ENCODE data around the gene COPS4.
"Not testable (repeated sequence)": the region's sequence is repeated elsewhere in the genome, so short reads cannot be mapped to it uniquely, and the experiment has no call there.

COPS4 gene

GRCh38 chr4:83083925-83084475 lies 49.0 kb downstream of the COPS4 start:
- DNase-seq (ENCODE audit: insufficient read length, low spot score) (no peak), FAIRE-seq (no peak)
- no peak for TF ChIP-seq POLR2A (IDR thresholded peaks at IDR 0.05; ENCODE audit: low read depth, low read length)

- not testable (repeated sequence) for FAIRE-seq; DNase-seq (ENCODE audit: insufficient read length, low spot score)
Observed at GRCh38 chr4:83084956-83085355, 50.0 kb downstream of the COPS4 start.

- FAIRE-seq (no peak), DNase-seq (ENCODE audit: insufficient read length, low spot score) (no peak)
- no peak for TF ChIP-seq POLR2A (IDR thresholded peaks at IDR 0.05; ENCODE audit: low read depth, low read length)
Observed at GRCh38 chr4:83089410-83090157, 54.6 kb downstream of the COPS4 start.

- TF ChIP-seq POLR2A (IDR thresholded peaks at IDR 0.05; ENCODE audit: low read depth, low read length) = no peak
- no peak for FAIRE-seq
- no peak for DNase-seq (ENCODE audit: insufficient read length, low spot score)
Observed at GRCh38 chr4:83093060-83093640, 58.2 kb downstream of the COPS4 start.

- no peak for FAIRE-seq
- TF ChIP-seq POLR2A (IDR thresholded peaks at IDR 0.05; ENCODE audit: low read depth, low read length) = no peak
- no peak for DNase-seq (ENCODE audit: insufficient read length, low spot score)
Observed at GRCh38 chr4:83096397-83096796, 61.4 kb downstream of the COPS4 start.

- TF ChIP-seq POLR2A (IDR thresholded peaks at IDR 0.05; ENCODE audit: low read depth, low read length) = no peak
- DNase-seq (ENCODE audit: insufficient read length, low spot score) = no peak
- FAIRE-seq = no peak
Observed at GRCh38 chr4:83104991-83105390, 70.0 kb downstream of the COPS4 start.

- DNase-seq (ENCODE audit: insufficient read length, low spot score) = no peak
- no peak for FAIRE-seq
- TF ChIP-seq POLR2A (IDR thresholded peaks at IDR 0.05; ENCODE audit: low read depth, low read length) = no peak
Observed at GRCh38 chr4:83107631-83108030, 72.6 kb downstream of the COPS4 start.

GRCh38 chr4:83108101-83108861 lies 73.3 kb downstream of the COPS4 start:
- no peak for TF ChIP-seq POLR2A (IDR thresholded peaks at IDR 0.05; ENCODE audit: low read depth, low read length)
- DNase-seq (ENCODE audit: insufficient read length, low spot score) (no peak), FAIRE-seq (no peak)

GRCh38 chr4:83109480-83110222 lies 74.7 kb downstream of the COPS4 start:
- DNase-seq (ENCODE audit: insufficient read length, low spot score) (no peak), FAIRE-seq (no peak)
- TF ChIP-seq POLR2A (IDR thresholded peaks at IDR 0.05; ENCODE audit: low read depth, low read length) = no peak

- peak; percentile 23 for DNase-seq (ENCODE audit: insufficient read length, low spot score)
- FAIRE-seq = no peak
- no peak for TF ChIP-seq POLR2A (IDR thresholded peaks at IDR 0.05; ENCODE audit: low read depth, low read length)
Observed at GRCh38 chr4:83110223-83110945, 75.4 kb downstream of the COPS4 start.

- DNase-seq (ENCODE audit: insufficient read length, low spot score) (no peak), FAIRE-seq (no peak)
- no peak for TF ChIP-seq POLR2A (IDR thresholded peaks at IDR 0.05; ENCODE audit: low read depth, low read length)
Observed at GRCh38 chr4:83110970-83111750, 76.2 kb downstream of the COPS4 start.

GRCh38 chr4:83111751-83112141 lies 76.8 kb downstream of the COPS4 start:
- FAIRE-seq = not testable (repeated sequence)

More at GRCh38 chr4:83111751-83112141, 76.8 kb downstream of the COPS4 start:
- not testable (repeated sequence) for DNase-seq (ENCODE audit: insufficient read length, low spot score)

Measured in H54 (cell line).